Liver (tissue), 3 donors: ENCODE data around the gene ALPP.

Experiments used
- GABPA ChIP-seq, 2 donors: IDR thresholded peaks in 1 of 2; conservative IDR thresholded peaks in 1 of 2; 2 replicates each; pipeline ENCODE4 v1.6.1; 2016; ENCODE audit warnings: antibody characterized with exemption in 2 of 2, mild to moderate bottlenecking in 1 of 2, moderate library complexity in 1 of 2
- HNF4G ChIP-seq: IDR thresholded peaks from 2 replicates; pipeline ENCODE4 v1.6.1; 2016; ENCODE audit warnings: antibody characterized with exemption
- RAD21 ChIP-seq, 2 donors: IDR thresholded peaks; 2 replicates each; pipeline ENCODE4 v1.6.1; 2016; ENCODE audit warnings: antibody characterized with exemption in 2 of 2, mild to moderate bottlenecking in 2 of 2
- TAF1 ChIP-seq: conservative IDR thresholded peaks from 2 replicates; pipeline ENCODE4 v1.6.1; 2016; ENCODE audit warnings: antibody characterized with exemption, mild to moderate bottlenecking
- TF ChIP-seq, protein P1 (sequence below): fragments of 150-350 bp; IDR thresholded peaks from 2 replicates; pipeline ENCODE4 v1.5.1; 2017; ENCODE audit warnings: improper control_type of control experiment, low read depth, low read length; ENCODE audit not compliant: missing input control
- TF ChIP-seq, protein P2 (sequence below): IDR thresholded peaks from 2 replicates; pipeline ENCODE4 v1.6.1; 2016; ENCODE audit warnings: antibody characterized with exemption
- TF ChIP-seq, protein P3 (sequence below): IDR thresholded peaks from 2 replicates; pipeline ENCODE4 v1.6.1; 2016; ENCODE audit warnings: antibody characterized with exemption, mild to moderate bottlenecking
- donor health status: healthy.
- donor health status: healthy.

DNA sequence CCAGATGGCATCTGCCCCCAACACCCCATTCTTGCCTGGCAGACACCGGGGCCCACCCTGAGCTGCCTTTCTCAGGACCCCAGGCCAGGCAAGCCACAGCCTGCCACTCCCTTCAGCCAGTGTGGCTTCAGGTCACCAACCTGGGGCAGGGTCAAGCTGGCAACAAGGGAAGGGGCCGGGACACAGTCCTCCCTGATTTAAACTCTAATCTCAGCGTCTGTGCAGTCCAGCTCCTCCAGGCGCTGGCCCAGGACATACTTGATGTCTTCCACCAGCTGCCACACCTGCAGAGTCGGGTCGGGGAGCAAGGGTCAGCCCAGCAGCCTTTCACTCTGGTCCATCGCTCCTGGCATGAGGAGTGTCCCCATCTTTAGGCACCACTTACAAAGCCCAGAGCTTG lies 29.0 kb upstream of the ALPP start:
- no peak for TF ChIP-seq HNF4G
- no peak for TF ChIP-seq RAD21 (IDR thresholded peaks at IDR 0.05)
- TF ChIP-seq, protein P1, sequence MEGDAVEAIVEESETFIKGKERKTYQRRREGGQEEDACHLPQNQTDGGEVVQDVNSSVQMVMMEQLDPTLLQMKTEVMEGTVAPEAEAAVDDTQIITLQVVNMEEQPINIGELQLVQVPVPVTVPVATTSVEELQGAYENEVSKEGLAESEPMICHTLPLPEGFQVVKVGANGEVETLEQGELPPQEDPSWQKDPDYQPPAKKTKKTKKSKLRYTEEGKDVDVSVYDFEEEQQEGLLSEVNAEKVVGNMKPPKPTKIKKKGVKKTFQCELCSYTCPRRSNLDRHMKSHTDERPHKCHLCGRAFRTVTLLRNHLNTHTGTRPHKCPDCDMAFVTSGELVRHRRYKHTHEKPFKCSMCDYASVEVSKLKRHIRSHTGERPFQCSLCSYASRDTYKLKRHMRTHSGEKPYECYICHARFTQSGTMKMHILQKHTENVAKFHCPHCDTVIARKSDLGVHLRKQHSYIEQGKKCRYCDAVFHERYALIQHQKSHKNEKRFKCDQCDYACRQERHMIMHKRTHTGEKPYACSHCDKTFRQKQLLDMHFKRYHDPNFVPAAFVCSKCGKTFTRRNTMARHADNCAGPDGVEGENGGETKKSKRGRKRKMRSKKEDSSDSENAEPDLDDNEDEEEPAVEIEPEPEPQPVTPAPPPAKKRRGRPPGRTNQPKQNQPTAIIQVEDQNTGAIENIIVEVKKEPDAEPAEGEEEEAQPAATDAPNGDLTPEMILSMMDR, result no peak
- TF ChIP-seq, protein P2, sequence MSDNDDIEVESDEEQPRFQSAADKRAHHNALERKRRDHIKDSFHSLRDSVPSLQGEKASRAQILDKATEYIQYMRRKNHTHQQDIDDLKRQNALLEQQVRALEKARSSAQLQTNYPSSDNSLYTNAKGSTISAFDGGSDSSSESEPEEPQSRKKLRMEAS, result no peak
- TF ChIP-seq TAF1, result no peak
- TF ChIP-seq, protein P3, sequence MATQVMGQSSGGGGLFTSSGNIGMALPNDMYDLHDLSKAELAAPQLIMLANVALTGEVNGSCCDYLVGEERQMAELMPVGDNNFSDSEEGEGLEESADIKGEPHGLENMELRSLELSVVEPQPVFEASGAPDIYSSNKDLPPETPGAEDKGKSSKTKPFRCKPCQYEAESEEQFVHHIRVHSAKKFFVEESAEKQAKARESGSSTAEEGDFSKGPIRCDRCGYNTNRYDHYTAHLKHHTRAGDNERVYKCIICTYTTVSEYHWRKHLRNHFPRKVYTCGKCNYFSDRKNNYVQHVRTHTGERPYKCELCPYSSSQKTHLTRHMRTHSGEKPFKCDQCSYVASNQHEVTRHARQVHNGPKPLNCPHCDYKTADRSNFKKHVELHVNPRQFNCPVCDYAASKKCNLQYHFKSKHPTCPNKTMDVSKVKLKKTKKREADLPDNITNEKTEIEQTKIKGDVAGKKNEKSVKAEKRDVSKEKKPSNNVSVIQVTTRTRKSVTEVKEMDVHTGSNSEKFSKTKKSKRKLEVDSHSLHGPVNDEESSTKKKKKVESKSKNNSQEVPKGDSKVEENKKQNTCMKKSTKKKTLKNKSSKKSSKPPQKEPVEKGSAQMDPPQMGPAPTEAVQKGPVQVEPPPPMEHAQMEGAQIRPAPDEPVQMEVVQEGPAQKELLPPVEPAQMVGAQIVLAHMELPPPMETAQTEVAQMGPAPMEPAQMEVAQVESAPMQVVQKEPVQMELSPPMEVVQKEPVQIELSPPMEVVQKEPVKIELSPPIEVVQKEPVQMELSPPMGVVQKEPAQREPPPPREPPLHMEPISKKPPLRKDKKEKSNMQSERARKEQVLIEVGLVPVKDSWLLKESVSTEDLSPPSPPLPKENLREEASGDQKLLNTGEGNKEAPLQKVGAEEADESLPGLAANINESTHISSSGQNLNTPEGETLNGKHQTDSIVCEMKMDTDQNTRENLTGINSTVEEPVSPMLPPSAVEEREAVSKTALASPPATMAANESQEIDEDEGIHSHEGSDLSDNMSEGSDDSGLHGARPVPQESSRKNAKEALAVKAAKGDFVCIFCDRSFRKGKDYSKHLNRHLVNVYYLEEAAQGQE, result no peak
- TF ChIP-seq GABPA (IDR thresholded peaks at IDR 0.05 in 1 of 2, conservative IDR thresholded peaks at IDR 0.05 in 1 of 2), result no peak
